HCT116 (cell line): ENCODE data around the gene USO1. TPM values are rescaled to one million over a fixed set of nuclear protein-coding genes. Genes with fewer than 3 reads are reported as not detected.

ENCODE experiments used
- ATAC-seq: fragments of 200-7000 bp; cut with Tn5 transposase; 2 replicates; pipeline ENCODE4 v1.9.1; 2020; ENCODE audit warnings: mild to moderate bottlenecking, moderate library complexity
- BruUV-seq: library from RNA; stranded (reverse); fragments of 400-500 nt; replicated peaks from 2 replicates; lab custom pipeline; 2021; lab: Mats Ljungman, UMichigan
- CTCF ChIA-PET: fragments of 300-600 bp; sonication (Branson Sonifier 250); formaldehyde crosslinking; loops from one replicate; lab custom pipeline; 2021; ENCODE audit warnings: antibody characterized with exemption; lab: Charles Lee
- POLR2A ChIA-PET: fragments of 300-600, 350-600 bp; sonication (Branson Sonifier 250); formaldehyde crosslinking; loops from one replicate; lab custom pipeline; 2021; ENCODE audit warnings: antibody characterized with exemption; lab: Charles Lee
- RAD21 ChIA-PET, 2 experiments: fragments of 300-600 bp; sonication (Branson Sonifier 250); formaldehyde crosslinking; loops; one replicate each; lab custom pipeline; 2023; ENCODE audit warnings: low total read pairs in 2 of 2; ENCODE audit not compliant: uncharacterized antibody in 2 of 2, unreplicated experiment in 2 of 2, low non-redundant PET in 1 of 2; lab: Charles Lee
- DNase-seq: peaks from one replicate; pipeline ENCODE4 v3.0.0-alpha.2; 2010; ENCODE audit warnings: low read depth, low spot score
- H2AFZ ChIP-seq: fragments of 200-600 bp; shearing (Covaris generic), sonication (generic); 2 replicates; pipeline ENCODE4 v1.6.1; 2017; ENCODE audit warnings: low read depth, mixed run types, mixed read lengths, antibody characterized with exemption, low read length; ENCODE audit not compliant: poor library complexity, severe bottlenecking
- H3K27ac ChIP-seq: 2 replicates; pipeline ENCODE4 v1.5.1; 2012; ENCODE audit warnings: low read depth, low read length
- H3K27me3 ChIP-seq: fragments of 200-600 bp; sonication (generic); 2 replicates; pipeline ENCODE4 v1.6.1; 2016; ENCODE audit warnings: mixed run types, low read length, mixed read lengths; ENCODE audit not compliant: insufficient read depth
- H3K36me3 ChIP-seq, 2 experiments: fragments of 200-500 bp in 1 of 2; fragments of 200-600 bp in 1 of 2; sonication (Bioruptor generic) in 1 of 2; sonication (generic) in 1 of 2; 2 replicates each; pipeline versions ENCODE4 v1.5.1 to v1.6.1; 2014 to 2016; ENCODE audit warnings: low read length in 2 of 2, inconsistent platforms in 1 of 2, mixed read lengths in 1 of 2, mixed run types in 1 of 2; ENCODE audit not compliant: insufficient read depth in 2 of 2, control insufficient read depth in 1 of 2
- H3K4me1 ChIP-seq, 2 experiments: fragments of 200-600 bp in 1 of 2; sonication (generic) in 1 of 2; 2 replicates each; pipeline versions ENCODE4 v1.5.1 to v1.6.1; 2012 to 2017; ENCODE audit warnings: low read length in 2 of 2, inconsistent platforms in 1 of 2, mild to moderate bottlenecking in 1 of 2, mixed read lengths in 1 of 2, mixed run types in 1 of 2, moderate library complexity in 1 of 2; ENCODE audit not compliant: insufficient read depth in 2 of 2, control insufficient read depth in 1 of 2
- H3K4me2 ChIP-seq: fragments of 200-600 bp; sonication (generic); 2 replicates; pipeline ENCODE4 v1.6.1; 2017; ENCODE audit warnings: mixed run types, low read length, mixed read lengths
- H3K4me3 ChIP-seq, 2 experiments: fragments of 200-600 bp in 1 of 2; sonication (generic) in 1 of 2; replicated peaks in 1 of 2; 2 replicates each; pipeline ENCODE4 v1.5.1; 2011 to 2016; ENCODE audit warnings: low read length in 2 of 2, control low read depth in 1 of 2, low read depth in 1 of 2, mild to moderate bottlenecking in 1 of 2, mixed read lengths in 1 of 2, mixed run types in 1 of 2
- H3K79me2 ChIP-seq: fragments of 200-600 bp; sonication (generic); 2 replicates; pipeline ENCODE4 v1.6.1; 2017; ENCODE audit warnings: mild to moderate bottlenecking, mixed run types, low read length, moderate library complexity, mixed read lengths; ENCODE audit not compliant: insufficient read depth
- H3K9ac ChIP-seq: fragments of 200-600 bp; sonication (generic); 2 replicates; pipeline ENCODE4 v1.6.1; 2016; ENCODE audit warnings: low read length, mixed read lengths
- H3K9me2 ChIP-seq: fragments of 200-600 bp; sonication (generic), shearing (Covaris generic); 2 replicates; pipeline ENCODE4 v1.6.1; 2017; ENCODE audit warnings: mixed run types, mild to moderate bottlenecking, moderate library complexity; ENCODE audit not compliant: insufficient read depth
- H3K9me3 ChIP-seq, 2 experiments: fragments of 200-500 bp in 1 of 2; fragments of 200-600 bp in 1 of 2; sonication (Bioruptor generic) in 1 of 2; sonication (generic) in 1 of 2; 2 replicates each; pipeline ENCODE4 v1.6.1; 2014 to 2017; ENCODE audit warnings: low read length in 2 of 2, mixed read lengths in 2 of 2, inconsistent platforms in 1 of 2, low read depth in 1 of 2, mild to moderate bottlenecking in 1 of 2, mixed run types in 1 of 2, moderate library complexity in 1 of 2; ENCODE audit not compliant: control insufficient read depth in 1 of 2, insufficient read depth in 1 of 2
- H4K20me1 ChIP-seq: fragments of 200-600 bp; sonication (generic), shearing (Covaris generic); 2 replicates; pipeline ENCODE4 v1.6.1; 2017; ENCODE audit warnings: mixed run types, mild to moderate bottlenecking, moderate library complexity; ENCODE audit not compliant: insufficient read depth
- ATF3 ChIP-seq: IDR thresholded peaks from 2 replicates; pipeline ENCODE4 v1.6.1; 2012
- CBX3 ChIP-seq: IDR thresholded peaks from 2 replicates; pipeline ENCODE4 v1.6.1; 2012; ENCODE audit warnings: low read depth
- CEBPB ChIP-seq: IDR thresholded peaks from 2 replicates; pipeline ENCODE4 v1.6.1; 2012; ENCODE audit warnings: low read depth
- CTCF ChIP-seq, 3 experiments: fragments of 200-600 bp in 1 of 3; sonication (generic) in 1 of 3; IDR thresholded peaks in 2 of 3; conservative IDR thresholded peaks in 1 of 3; 2 replicates each; pipeline ENCODE4 v1.5.1; 2012 to 2017; ENCODE audit warnings: low read depth in 2 of 3, low read length in 2 of 3, antibody characterized with exemption in 1 of 3, borderline replicate concordance in 1 of 3, control low read depth in 1 of 3, mild to moderate bottlenecking in 1 of 3, mixed read lengths in 1 of 3, mixed run types in 1 of 3, moderate library complexity in 1 of 3; ENCODE audit not compliant: insufficient read depth in 1 of 3
- EGR1 ChIP-seq: IDR thresholded peaks from 2 replicates; pipeline ENCODE4 v1.6.1; 2012; ENCODE audit warnings: low read depth
- ELF1 ChIP-seq: IDR thresholded peaks from 2 replicates; pipeline ENCODE4 v1.6.1; 2012; ENCODE audit warnings: low read depth, borderline replicate concordance
- EZH2 ChIP-seq: fragments of 200-600 bp; sonication (generic); IDR thresholded peaks from 2 replicates; pipeline ENCODE4 v1.6.1; 2017; ENCODE audit warnings: antibody characterized with exemption, mixed run types
- EZH2phosphoT487 ChIP-seq: fragments of 200-600 bp; IDR thresholded peaks from 2 replicates; pipeline ENCODE4 v1.6.1; 2018; ENCODE audit warnings: antibody characterized with exemption, borderline replicate concordance
- FOSL1 ChIP-seq: IDR thresholded peaks from 2 replicates; pipeline ENCODE4 v1.6.1; 2012; ENCODE audit warnings: low read depth
- JUND ChIP-seq: IDR thresholded peaks from 2 replicates; pipeline ENCODE4 v1.6.1; 2012
- MAX ChIP-seq: IDR thresholded peaks from 2 replicates; pipeline ENCODE4 v1.6.1; 2012
- POLR2AphosphoS5 ChIP-seq: IDR thresholded peaks from 2 replicates; pipeline ENCODE4 v1.6.1; 2011; ENCODE audit warnings: mild to moderate bottlenecking, low read depth, low read length, moderate library complexity
- REST ChIP-seq: IDR thresholded peaks from 2 replicates; pipeline ENCODE4 v1.6.1; 2012; ENCODE audit warnings: low read depth
- SIN3A ChIP-seq: IDR thresholded peaks from 2 replicates; pipeline ENCODE4 v1.6.1; 2012; ENCODE audit warnings: low read depth
- SP1 ChIP-seq: IDR thresholded peaks from 2 replicates; pipeline ENCODE4 v1.6.1; 2012; ENCODE audit warnings: low read depth
- SRF ChIP-seq: IDR thresholded peaks from 2 replicates; pipeline ENCODE4 v1.6.1; 2012; ENCODE audit warnings: low read depth
- TCF7L2 ChIP-seq: IDR thresholded peaks from 2 replicates; pipeline ENCODE4 v1.7.0; 2011; ENCODE audit warnings: borderline replicate concordance, inconsistent platforms; ENCODE audit not compliant: insufficient read depth, insufficient read length; ENCODE audit errors: extremely low read depth
- YY1 ChIP-seq: IDR thresholded peaks from 2 replicates; pipeline ENCODE4 v1.6.1; 2011; ENCODE audit warnings: low read length, low read depth, moderate library complexity, mild to moderate bottlenecking; ENCODE audit not compliant: insufficient replicate concordance; ENCODE audit errors: extremely low read depth
- ZFX ChIP-seq: fragments of 450-650 bp; IDR thresholded peaks from 2 replicates; pipeline ENCODE4 v1.6.1; 2017
- ZNF274 ChIP-seq: fragments of 200-500 bp; sonication (Bioruptor generic); IDR thresholded peaks from 2 replicates; pipeline ENCODE4 v1.6.1; 2014; ENCODE audit warnings: mild to moderate bottlenecking, low read depth, low read length, inconsistent platforms
- intact Hi-C: fragments of 100-400 bp; cut with micrococcal nuclease; formaldehyde crosslinking; loops from 2 replicates; pipeline ENCODE4 v1.10.0; 2022
- total RNA-seq: library from RNA; stranded (reverse); gene quantifications from one replicate; pipeline ENCODE4 v1.2.1, GENCODE V29; 2021; ENCODE audit not compliant: unreplicated experiment

Gene USO1
- total RNA-seq, 1 experiment from 2014 or later: 72.7 TPM

- Histone ChIP-seq H3K79me2 (no peaks in the 10 kb centered on the region; the same call in 1 of the 2 replicates), H3K27ac (no peak overlapping the region), H2AFZ (no peak overlapping the region), H4K20me1 (no peaks in the 10 kb centered on the region), H3K9ac (no peak overlapping the region), H3K36me3 (0 out of 4 replicates have a peak, but pooled peaks cover 0 to 3% of the 10 kb centered on the region in 2 experiments), H3K4me3 (no peak overlapping the region), H3K9me3 (no peaks in the 10 kb centered on the region), H3K4me2 (no peak overlapping the region), H3K4me1 (peaks cover 8 to 16% of the 10 kb centered on the region in 2 experiments; a peak in 3 of 4 replicates), H3K27me3 (no peaks in the 10 kb centered on the region), H3K9me2 (no peaks in the 10 kb centered on the region)
- ChIA-PET CTCF (interaction anchor here (1.5 kb wide), 1 partner anchor 10 kb away, joined by 3 read pairs; the partner anchor contains the start of gene USO1), RAD21 (no interaction called here), POLR2A (no interaction called here)
- ATAC-seq (no peak), DNase-seq (no peak)
- BruUV-seq: no TSS peak
- TF ChIP-seq SIN3A (no peak), JUND (no peak), REST (no peak), TCF7L2 (no peak), CTCF (IDR thresholded peaks at IDR 0.05 in 2 of 3, conservative IDR thresholded peaks at IDR 0.05 in 1 of 3; ENCODE audit: borderline replicate concordance in 1 of 3, insufficient read depth in 1 of 3, low read depth in 2 of 3, low read length in 2 of 3) (no peak), YY1 (no peak), FOSL1 (no peak), ATF3 (no peak), CEBPB (no peak), POLR2AphosphoS5 (no peak), EGR1 (no peak), ELF1 (no peak), EZH2phosphoT487 (no peak), EZH2 (no peak), CBX3 (no peak), ZNF274 (no peak), ZFX (no peak), SRF (no peak), SP1 (no peak), MAX (no peak)
- intact Hi-C loops: no loop called here
Measured at GRCh38 chr4:75714011-75714410, 10.4 kb upstream of the USO1 start.
